Upper lobe of left lung (tissue), 4 donors: ENCODE measurements around the gene SGCA.

ENCODE experiments used
- EP300 ChIP-seq, 4 donors: sonication (generic); formaldehyde crosslinking; IDR thresholded peaks; one replicate each; pipeline ENCODE4 v1.5.1; 2017; ENCODE audit warnings: antibody characterized with exemption in 4 of 4, control low read depth in 2 of 4
- POLR2AphosphoS5 ChIP-seq, 2 donors: sonication (generic); formaldehyde crosslinking; IDR thresholded peaks; one replicate each; pipeline ENCODE4 v1.5.1; 2017; ENCODE audit warnings: antibody characterized with exemption in 2 of 2
- TF ChIP-seq, protein P1 (sequence below), 6 experiments: fragments of 450-650 bp in 4 of 6; fragments of 200-600 bp in 2 of 6; sonication (generic) in 2 of 6; IDR thresholded peaks; one replicate each; pipeline ENCODE4 v1.5.1; 2016 to 2019; ENCODE audit warnings: antibody characterized with exemption in 6 of 6

DNA sequence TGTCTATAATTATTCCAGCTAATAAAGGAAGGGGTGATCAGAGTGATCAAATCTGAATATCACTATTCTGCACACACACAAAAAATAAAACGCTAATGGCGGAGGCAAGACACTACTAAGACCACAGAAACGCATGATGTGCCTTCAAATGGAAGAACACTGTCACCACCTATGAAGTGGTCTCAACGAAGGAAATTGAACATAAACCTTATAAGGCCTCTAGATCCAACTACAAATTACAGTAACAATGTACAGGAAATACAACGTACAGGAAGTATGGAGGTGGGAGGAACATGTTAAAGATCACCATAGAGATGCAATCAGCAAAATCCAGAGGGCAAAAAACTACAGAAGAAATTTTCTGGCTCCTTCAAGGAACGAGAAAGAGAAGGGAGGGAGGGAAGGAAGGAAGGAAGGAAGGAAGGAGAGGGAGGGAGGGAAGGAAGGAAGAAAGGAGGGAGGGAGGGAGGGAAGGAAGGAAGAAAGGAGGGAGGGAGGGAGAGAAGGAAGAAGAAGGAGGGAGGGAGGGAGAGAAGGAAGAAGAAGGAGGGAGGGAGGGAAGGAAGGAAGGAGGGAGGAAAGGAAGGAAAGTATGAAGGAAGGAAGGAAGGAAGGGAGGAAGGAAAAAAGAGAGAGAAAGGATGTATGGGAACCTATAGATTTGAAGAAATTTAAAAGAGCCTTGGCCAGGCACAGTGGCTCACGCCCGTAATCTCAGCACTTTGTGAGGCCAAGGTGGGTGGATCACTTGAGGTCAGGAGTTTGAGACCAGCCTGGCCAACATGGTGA lies 3.1 kb upstream of the SGCA start:
- TF ChIP-seq, protein P1, sequence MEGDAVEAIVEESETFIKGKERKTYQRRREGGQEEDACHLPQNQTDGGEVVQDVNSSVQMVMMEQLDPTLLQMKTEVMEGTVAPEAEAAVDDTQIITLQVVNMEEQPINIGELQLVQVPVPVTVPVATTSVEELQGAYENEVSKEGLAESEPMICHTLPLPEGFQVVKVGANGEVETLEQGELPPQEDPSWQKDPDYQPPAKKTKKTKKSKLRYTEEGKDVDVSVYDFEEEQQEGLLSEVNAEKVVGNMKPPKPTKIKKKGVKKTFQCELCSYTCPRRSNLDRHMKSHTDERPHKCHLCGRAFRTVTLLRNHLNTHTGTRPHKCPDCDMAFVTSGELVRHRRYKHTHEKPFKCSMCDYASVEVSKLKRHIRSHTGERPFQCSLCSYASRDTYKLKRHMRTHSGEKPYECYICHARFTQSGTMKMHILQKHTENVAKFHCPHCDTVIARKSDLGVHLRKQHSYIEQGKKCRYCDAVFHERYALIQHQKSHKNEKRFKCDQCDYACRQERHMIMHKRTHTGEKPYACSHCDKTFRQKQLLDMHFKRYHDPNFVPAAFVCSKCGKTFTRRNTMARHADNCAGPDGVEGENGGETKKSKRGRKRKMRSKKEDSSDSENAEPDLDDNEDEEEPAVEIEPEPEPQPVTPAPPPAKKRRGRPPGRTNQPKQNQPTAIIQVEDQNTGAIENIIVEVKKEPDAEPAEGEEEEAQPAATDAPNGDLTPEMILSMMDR (IDR thresholded peaks at IDR 0.05), result no peak
- TF ChIP-seq EP300 (IDR thresholded peaks at IDR 0.05), result no peak
- no peak for TF ChIP-seq POLR2AphosphoS5 (IDR thresholded peaks at IDR 0.05)
